GM12891 (cell line): ENCODE measurements around the gene RUNX2.

Source experiments
- PAX5 ChIP-seq: IDR thresholded peaks from 2 replicates; pipeline ENCODE4 v1.6.1; 2011; ENCODE audit warnings: low read length, moderate library complexity, mild to moderate bottlenecking; ENCODE audit not compliant: insufficient read depth, severe bottlenecking
- POLR2A ChIP-seq: IDR thresholded peaks from 2 replicates; pipeline ENCODE4 v1.6.1; 2011; ENCODE audit warnings: low read depth, low read length, control low read depth
- POLR2AphosphoS5 ChIP-seq: IDR thresholded peaks from 2 replicates; pipeline ENCODE4 v1.6.1; 2011; ENCODE audit warnings: low read depth, low read length, control low read depth
- POU2F2 ChIP-seq: IDR thresholded peaks from 2 replicates; pipeline ENCODE4 v1.6.1; 2011; ENCODE audit warnings: low read depth, mild to moderate bottlenecking, control low read depth, low read length, moderate library complexity
- TAF1 ChIP-seq: IDR thresholded peaks from 2 replicates; pipeline ENCODE4 v1.6.1; 2011; ENCODE audit warnings: low read depth, low read length, control low read depth

- no peak for TF ChIP-seq POLR2AphosphoS5
- no peak for TF ChIP-seq TAF1
- no peak for TF ChIP-seq POLR2A
- TF ChIP-seq PAX5 = no peak
- no peak for TF ChIP-seq POU2F2
Measured at GRCh38 chr6:45388328-45388727, 60.2 kb downstream of the RUNX2 start.
